H1 (cell line): Measurements from ENCODE around the gene SECTM1. TPM values are rescaled to one million over a fixed set of nuclear protein-coding genes. Genes with fewer than 3 reads are reported as not detected.
A peak's percentile ranks its signal among the peaks of the same experiment; 100 is the strongest.

Source experiments
- ASH2L ChIP-seq: fragments of 200-600, 300-600 bp; sonication (generic); IDR thresholded peaks from one replicate; pipeline ENCODE4 v1.7.1; 2017; ENCODE audit warnings: low read length
- BCL11A ChIP-seq, 2 experiments: IDR thresholded peaks; one replicate each; pipeline ENCODE4 v1.6.1; 2011; ENCODE audit warnings: low read depth in 2 of 2, low read length in 2 of 2, mild to moderate bottlenecking in 2 of 2
- CEBPB ChIP-seq: IDR thresholded peaks from 2 replicates; pipeline ENCODE4 v1.6.1; 2012; ENCODE audit warnings: low read depth, low read length
- CHD1 ChIP-seq: IDR thresholded peaks from 2 replicates; pipeline ENCODE4 v1.6.1; 2012; ENCODE audit warnings: low read depth, low read length, improper control_type of control experiment
- CREB1 ChIP-seq: IDR thresholded peaks from 2 replicates; pipeline ENCODE4 v1.6.1; 2012; ENCODE audit warnings: inconsistent platforms
- E2F6 ChIP-seq: IDR thresholded peaks from 2 replicates; pipeline ENCODE4 v1.6.1; 2012; ENCODE audit warnings: inconsistent platforms
- EZH2 ChIP-seq: fragments of 200-600 bp; sonication (generic); IDR thresholded peaks from 2 replicates; pipeline ENCODE4 v1.7.1; 2012; ENCODE audit warnings: low read depth, mild to moderate bottlenecking, moderate library complexity, low read length, inconsistent platforms; ENCODE audit not compliant: severe bottlenecking
- GABPA ChIP-seq: IDR thresholded peaks from 2 replicates; pipeline ENCODE4 v1.6.1; 2011; ENCODE audit warnings: mild to moderate bottlenecking, low read length, moderate library complexity, borderline replicate concordance; ENCODE audit not compliant: insufficient read depth
- JUN ChIP-seq: IDR thresholded peaks from 2 replicates; pipeline ENCODE4 v1.6.1; 2011; ENCODE audit warnings: low read depth, mild to moderate bottlenecking, improper control_type of control experiment, low read length
- KDM4A ChIP-seq: IDR thresholded peaks from one replicate; pipeline ENCODE4 v1.7.1; 2012; ENCODE audit warnings: low read depth, mild to moderate bottlenecking, moderate library complexity, low read length, inconsistent platforms; ENCODE audit not compliant: severe bottlenecking
- KDM5A ChIP-seq: fragments of 200-600 bp; IDR thresholded peaks from 2 replicates; pipeline ENCODE4 v1.7.1; 2012; ENCODE audit warnings: mild to moderate bottlenecking, low read length, inconsistent platforms, mixed read lengths
- MAFK ChIP-seq: IDR thresholded peaks from 2 replicates; pipeline ENCODE4 v1.6.1; 2012; ENCODE audit warnings: low read depth, mild to moderate bottlenecking, improper control_type of control experiment, low read length
- MAX ChIP-seq: IDR thresholded peaks from 2 replicates; pipeline ENCODE4 v1.6.1; 2012; ENCODE audit warnings: inconsistent platforms
- NRF1 ChIP-seq: IDR thresholded peaks from 2 replicates; pipeline ENCODE4 v1.6.1; 2011; ENCODE audit warnings: mild to moderate bottlenecking, low read depth, low read length, improper control_type of control experiment
- PHF8 ChIP-seq: fragments of 200-600 bp; sonication (generic); conservative IDR thresholded peaks from 2 replicates; pipeline ENCODE4 v1.7.1; 2012; ENCODE audit warnings: low read depth, mild to moderate bottlenecking, inconsistent platforms, low read length, moderate library complexity
- RAD21 ChIP-seq, 2 experiments: IDR thresholded peaks in 1 of 2; conservative IDR thresholded peaks in 1 of 2; 2 replicates each; pipeline ENCODE4 v1.6.1; 2011; ENCODE audit warnings: low read depth in 2 of 2, low read length in 2 of 2, improper control_type of control experiment in 1 of 2, inconsistent platforms in 1 of 2, mild to moderate bottlenecking in 1 of 2, moderate library complexity in 1 of 2
- SAP30 ChIP-seq: fragments of 300-600 bp; sonication (generic); IDR thresholded peaks from 2 replicates; pipeline ENCODE4 v1.7.1; 2012; ENCODE audit warnings: low read length, moderate library complexity, mild to moderate bottlenecking, inconsistent platforms; ENCODE audit not compliant: insufficient read depth, insufficient replicate concordance
- SIN3A ChIP-seq, 2 experiments: IDR thresholded peaks in 1 of 2; conservative IDR thresholded peaks in 1 of 2; 2 replicates each; pipeline ENCODE4 v1.6.1; 2011 to 2012; ENCODE audit warnings: low read length in 2 of 2, improper control_type of control experiment in 1 of 2, low read depth in 1 of 2, mild to moderate bottlenecking in 1 of 2
- SIX5 ChIP-seq: IDR thresholded peaks from 2 replicates; pipeline ENCODE4 v1.6.1; 2011; ENCODE audit warnings: mild to moderate bottlenecking, low read depth, low read length
- TAF1 ChIP-seq: IDR thresholded peaks from 2 replicates; pipeline ENCODE4 v1.6.1; 2011; ENCODE audit warnings: mild to moderate bottlenecking, low read depth, low read length
- TAF7 ChIP-seq: optimal IDR thresholded peaks from 2 replicates; pipeline ENCODE3; 2011; ENCODE audit warnings: low read depth, mild to moderate bottlenecking, inconsistent platforms, low read length, moderate library complexity, borderline replicate concordance
- TBP ChIP-seq: IDR thresholded peaks from 2 replicates; pipeline ENCODE4 v1.6.1; 2011; ENCODE audit warnings: low read depth, low read length, improper control_type of control experiment
- TCF12 ChIP-seq: IDR thresholded peaks from 2 replicates; pipeline ENCODE4 v1.6.1; 2011; ENCODE audit warnings: low read depth, mild to moderate bottlenecking, low read length
- YY1 ChIP-seq: IDR thresholded peaks from 2 replicates; pipeline ENCODE4 v1.6.1; 2011; ENCODE audit warnings: low read depth, mild to moderate bottlenecking, low read length
- ZNF274 ChIP-seq: IDR thresholded peaks from 2 replicates; pipeline ENCODE4 v1.7.0; 2012; ENCODE audit warnings: low read length, borderline replicate concordance; ENCODE audit errors: extremely low read depth
- polyA plus RNA-seq, 7 experiments: library from polyadenylated mRNA; depleted of rRNA in 3 of 7; stranded (reverse) in 5 of 7; unstranded in 2 of 7; fragments of >200 nt in 5 of 7; fragments of 200-250 nt in 2 of 7; gene quantifications; 1 replicate in 5 of 7; 2 replicates in 1 of 7; 4 replicates in 1 of 7; pipeline versions ENCODE4 v1.2.1 to v1.2.3, GENCODE V29; 2011 to 2013; ENCODE audit warnings: missing spikeins in 2 of 7, mixed read lengths in 2 of 7
- total RNA-seq: library from RNA; stranded (reverse); fragmentation: NEBNext Ultra II Directional; extraction: Animal tissue kit (Norgen Biotek cat#: 25700); gene quantifications from 2 replicates; pipeline ENCODE4 v1.2.1, GENCODE V29; 2021

The SECTM1 gene
- total and polyA plus RNA-seq, 2 of the 8 experiments (the other 6 are each of a cell fraction or from before 2014, with no cell fraction given), result 0.20 to 0.65 TPM

- TF ChIP-seq CHD1, result no peak
- TF ChIP-seq RAD21 (IDR thresholded peaks at IDR 0.05 in 1 of 2, conservative IDR thresholded peaks at IDR 0.05 in 1 of 2; ENCODE audit: low read depth in 2 of 2, low read length in 2 of 2), result peak; percentile 67 to 81
- peak; percentile 42 for TF ChIP-seq MAX
- no peak for TF ChIP-seq PHF8
- no peak for TF ChIP-seq KDM4A
- no peak for TF ChIP-seq EZH2
- TF ChIP-seq ASH2L, result no peak
- no peak for TF ChIP-seq TAF7
- TF ChIP-seq TCF12, result no peak
- TF ChIP-seq MAFK, result no peak
- no peak for TF ChIP-seq NRF1
- no peak for TF ChIP-seq CREB1
- no peak for TF ChIP-seq SIN3A (conservative IDR thresholded peaks at IDR 0.05 in 1 of 2, IDR thresholded peaks at IDR 0.05 in 1 of 2; ENCODE audit: low read depth in 1 of 2, low read length in 2 of 2)
- no peak for TF ChIP-seq SIX5
- no peak for TF ChIP-seq JUN
- TF ChIP-seq E2F6, result no peak
- TF ChIP-seq ZNF274, result no peak
- TF ChIP-seq TBP, result no peak
- no peak for TF ChIP-seq SAP30
- no peak for TF ChIP-seq TAF1
- no peak for TF ChIP-seq CEBPB
- no peak for TF ChIP-seq BCL11A (IDR thresholded peaks at IDR 0.05; ENCODE audit: low read depth in 2 of 2, low read length in 2 of 2)
- TF ChIP-seq KDM5A, result no peak
- peak; percentile 78; the same call in 1 of the 2 replicates for TF ChIP-seq GABPA
- peak; percentile 80 for TF ChIP-seq YY1
Observed at GRCh38 chr17:82300707-82301270, 32.8 kb downstream of the SECTM1 start (continued).
